Measurements from ENCODE around the gene CAND1.
"Not testable (repeated sequence)": the region's sequence is repeated elsewhere in the genome, so short reads cannot be mapped to it uniquely, and the experiment has no call there.

The CAND1 gene

DNA sequence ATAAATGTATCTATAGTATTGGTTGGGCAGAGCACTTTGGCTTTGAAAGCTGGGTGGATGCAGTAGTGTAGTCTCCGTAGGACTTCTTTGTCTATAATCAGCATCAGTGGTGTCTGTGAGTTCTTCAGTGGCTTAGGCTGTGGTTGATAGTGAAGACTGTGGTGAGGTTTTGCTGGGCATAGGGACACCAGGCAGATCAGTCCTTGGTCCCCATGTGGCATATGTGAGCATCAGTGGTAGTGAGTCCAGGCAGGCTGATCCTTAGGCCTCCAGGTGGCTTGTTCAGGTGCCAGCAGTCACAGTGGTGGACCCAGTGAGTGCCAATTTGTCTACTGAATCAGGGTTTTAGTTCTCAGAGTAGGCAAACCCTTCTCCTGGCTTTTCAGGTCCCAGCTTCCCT, 70.4 kb downstream of the CAND1 start:
- no peak for DNase-seq (ENCODE audit: low read depth in 2 of 2, low spot score in 1 of 2)

DNA sequence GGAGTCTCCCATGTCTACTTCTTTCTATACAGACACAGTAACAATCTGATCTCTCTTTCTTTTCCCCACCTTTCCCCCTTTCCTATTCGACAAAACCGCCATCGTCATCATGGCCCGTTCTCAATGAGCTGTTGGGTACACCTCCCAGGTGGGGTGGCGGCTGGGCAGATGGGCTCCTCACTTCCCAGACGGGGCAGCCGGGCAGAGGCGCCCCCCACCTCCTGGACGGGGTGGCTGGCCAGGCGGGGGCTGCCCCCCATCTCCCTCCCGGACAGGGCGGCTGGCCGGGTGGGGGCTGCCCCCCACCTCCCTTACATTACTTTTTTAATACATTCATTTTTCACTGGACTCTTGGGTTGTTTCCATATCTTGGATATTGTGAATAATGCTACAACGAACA, 71.9 kb downstream of the CAND1 start:
- DNase-seq (ENCODE audit: low read depth in 2 of 2, low spot score in 1 of 2): not testable (repeated sequence)

DNA sequence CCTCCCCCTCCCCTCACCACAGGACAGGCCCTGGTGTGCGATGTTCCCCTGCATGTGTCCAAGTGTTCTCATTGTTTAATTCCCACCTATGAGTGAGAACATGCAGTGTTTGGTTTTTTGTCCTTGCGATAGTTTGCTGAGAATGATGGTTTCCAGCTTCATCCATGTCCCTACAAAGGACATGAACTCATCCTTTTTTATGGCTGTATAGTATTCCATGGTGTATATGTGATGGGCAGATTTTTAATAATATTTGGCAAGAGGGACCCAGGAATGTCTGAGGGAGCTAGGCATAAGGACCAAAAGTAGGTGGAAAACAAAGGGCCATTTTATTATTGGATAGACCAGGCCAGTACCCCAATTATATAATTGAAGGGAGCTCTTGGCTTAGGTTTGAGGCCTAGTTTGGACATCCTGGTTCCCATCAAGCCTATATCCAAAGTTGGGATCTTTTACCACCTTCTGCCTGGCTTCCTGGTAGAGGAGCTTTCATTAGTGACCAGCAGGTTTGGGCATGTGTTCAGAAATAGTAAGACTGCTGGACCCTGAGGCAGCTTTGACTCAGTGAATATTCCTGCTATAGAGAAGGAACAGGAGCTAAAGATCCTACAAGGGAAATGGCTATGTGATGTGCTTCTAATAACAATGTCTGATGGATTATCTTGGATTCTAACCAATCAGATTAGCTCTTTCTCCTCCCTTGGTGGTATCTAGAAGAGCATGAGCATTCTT, 76.0 kb downstream of the CAND1 start:
- DNase-seq (ENCODE audit: low read depth in 2 of 2, low spot score in 1 of 2): no peak

DNA sequence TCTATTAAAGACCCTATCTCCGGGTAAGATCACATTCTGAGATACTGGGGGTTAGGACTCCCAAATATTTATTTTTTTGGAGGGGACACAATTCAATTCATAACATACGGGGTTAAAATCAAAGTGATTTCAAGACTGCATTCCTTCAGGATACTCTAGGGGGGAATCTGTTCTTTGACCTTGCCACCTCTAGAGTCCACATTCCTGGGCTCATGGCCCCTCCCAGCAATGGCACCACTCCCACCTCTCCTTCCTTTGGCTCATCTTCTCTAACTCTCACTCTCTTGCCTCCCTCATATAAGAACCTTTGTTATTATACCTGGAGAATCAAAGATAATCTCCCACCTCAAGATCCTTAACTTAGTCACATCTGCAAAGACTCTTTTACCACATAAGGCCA, 79.5 kb downstream of the CAND1 start:
- DNase-seq (ENCODE audit: low read depth in 2 of 2, low spot score in 1 of 2): no peak

DNA sequence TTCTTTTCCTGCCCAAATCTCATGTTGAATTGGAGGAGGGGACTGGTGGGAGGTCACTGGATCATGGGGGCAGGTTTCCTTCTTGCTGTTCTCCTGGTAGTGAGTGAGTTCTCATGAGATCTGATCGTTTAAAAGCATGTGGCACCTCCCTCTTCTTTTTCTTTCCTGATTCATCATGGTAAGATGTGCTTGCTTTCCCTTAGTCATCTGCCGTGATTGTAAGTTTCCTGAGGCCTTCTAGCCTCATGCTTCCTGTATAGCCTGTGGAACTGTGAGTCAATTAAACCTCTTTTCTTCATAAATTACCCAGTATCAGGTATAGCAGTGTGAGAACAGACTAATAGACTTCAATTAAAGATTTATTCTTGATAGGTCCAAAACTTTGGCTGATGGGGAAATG, 83.5 kb downstream of the CAND1 start:
- DNase-seq (ENCODE audit: low read depth in 2 of 2, low spot score in 1 of 2): no peak

DNA sequence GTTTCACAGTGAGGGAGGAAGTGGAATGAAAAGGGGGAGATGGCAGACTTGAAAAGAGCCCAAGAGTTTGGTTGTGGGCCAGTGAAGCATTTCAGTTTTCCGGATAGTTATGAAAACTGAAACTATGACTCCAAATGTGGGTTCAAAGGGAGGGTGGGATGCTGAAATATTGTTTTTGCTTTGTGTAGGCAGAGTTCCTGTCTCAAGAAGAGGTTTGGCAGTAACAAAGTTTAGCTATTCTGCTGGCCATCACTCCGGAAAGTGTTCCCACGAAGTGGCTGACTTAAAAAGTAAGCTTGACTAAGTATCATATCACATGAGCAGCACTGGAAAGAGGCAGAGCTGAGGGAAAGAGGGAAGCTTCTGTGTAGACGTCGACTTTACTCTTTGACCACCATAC, 85.2 kb downstream of the CAND1 start:
- no peak for DNase-seq (ENCODE audit: low read depth in 2 of 2, low spot score in 1 of 2)

DNA sequence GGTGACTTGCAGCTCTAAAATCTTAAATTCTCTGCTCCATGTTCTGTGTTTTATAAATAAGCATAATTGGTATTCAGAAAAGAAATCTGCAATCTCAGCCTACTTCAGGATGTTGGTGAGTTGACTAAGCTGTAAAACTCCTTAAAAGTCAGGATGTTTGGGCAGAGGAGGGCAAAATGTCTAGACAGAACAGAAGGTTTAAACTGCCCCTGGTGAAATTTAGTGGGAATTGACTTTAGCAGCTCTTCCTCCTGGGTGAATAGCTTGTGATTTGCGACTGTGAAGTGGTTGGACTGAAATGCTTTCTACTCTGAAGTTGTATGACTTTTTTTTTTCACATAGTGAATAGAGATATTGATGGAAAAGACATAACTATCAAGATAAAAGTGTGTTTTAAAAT, 85.8 kb downstream of the CAND1 start:
- DNase-seq (ENCODE audit: low read depth in 2 of 2, low spot score in 1 of 2): no peak

DNA sequence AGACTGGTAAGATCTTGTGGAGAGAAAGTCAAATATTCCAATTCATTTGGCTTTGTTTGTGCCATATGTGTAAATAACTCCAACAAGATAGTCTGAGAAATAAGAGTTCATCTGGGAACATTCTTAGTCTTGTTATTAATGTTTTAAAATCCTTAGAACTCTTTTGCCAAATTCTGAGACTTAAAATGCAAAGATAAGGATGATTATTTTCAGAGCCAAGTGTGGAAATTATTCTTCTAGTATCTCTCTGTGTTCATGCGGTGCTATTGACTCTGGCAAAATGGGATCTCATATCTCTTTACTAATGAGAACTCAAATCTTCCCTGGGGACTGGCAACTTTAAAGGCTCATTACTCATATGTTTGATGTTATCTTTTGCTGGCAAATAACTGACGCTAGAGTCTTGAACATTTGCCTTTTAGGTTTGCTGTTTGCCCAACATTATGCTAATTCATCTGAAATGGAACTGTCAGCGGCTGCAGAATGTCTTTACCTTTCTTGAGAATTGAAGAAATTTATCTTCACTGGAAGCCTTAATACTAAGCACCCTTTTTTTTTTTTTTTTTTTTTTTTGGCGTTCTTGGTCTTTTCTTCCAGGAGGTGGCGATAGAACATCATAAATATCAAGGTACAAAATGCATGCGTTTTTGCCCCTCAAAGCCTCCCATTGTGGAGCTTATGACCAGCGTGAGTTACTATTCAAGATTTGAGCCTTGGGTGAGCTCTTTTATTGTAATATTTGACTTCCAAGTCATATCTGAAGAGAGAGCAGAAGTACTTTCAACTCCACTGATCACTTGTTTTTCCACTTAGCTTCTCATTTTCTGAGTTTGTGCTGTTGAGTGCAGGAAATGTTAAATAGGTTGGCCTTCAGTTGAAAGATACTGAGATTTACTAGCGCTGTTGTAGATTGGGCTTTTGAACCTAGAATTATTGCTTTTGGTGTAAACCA, 86.5 kb downstream of the CAND1 start:
- DNase-seq (ENCODE audit: low read depth in 2 of 2, low spot score in 1 of 2): no peak

DNA sequence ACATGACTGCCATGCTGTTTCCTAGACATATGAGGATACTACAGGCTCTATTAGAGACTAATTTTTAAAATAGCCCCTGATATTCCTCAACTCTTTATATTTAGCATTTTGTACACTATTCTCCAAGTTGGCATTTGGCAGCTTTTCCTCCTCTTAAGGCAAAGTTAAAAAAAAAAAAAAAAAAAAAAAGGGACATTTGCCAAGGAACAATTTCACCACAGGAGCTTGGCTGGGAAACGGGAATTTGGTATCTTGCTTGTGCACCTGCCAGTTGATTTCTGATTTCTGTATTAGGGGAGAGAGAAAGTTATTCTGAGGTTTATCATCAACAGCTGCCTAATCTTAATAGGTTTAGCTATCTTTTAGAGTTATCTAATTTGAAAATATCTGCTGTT, 87.2 kb downstream of the CAND1 start:
- DNase-seq (ENCODE audit: low read depth in 2 of 2, low spot score in 1 of 2): no peak

DNA sequence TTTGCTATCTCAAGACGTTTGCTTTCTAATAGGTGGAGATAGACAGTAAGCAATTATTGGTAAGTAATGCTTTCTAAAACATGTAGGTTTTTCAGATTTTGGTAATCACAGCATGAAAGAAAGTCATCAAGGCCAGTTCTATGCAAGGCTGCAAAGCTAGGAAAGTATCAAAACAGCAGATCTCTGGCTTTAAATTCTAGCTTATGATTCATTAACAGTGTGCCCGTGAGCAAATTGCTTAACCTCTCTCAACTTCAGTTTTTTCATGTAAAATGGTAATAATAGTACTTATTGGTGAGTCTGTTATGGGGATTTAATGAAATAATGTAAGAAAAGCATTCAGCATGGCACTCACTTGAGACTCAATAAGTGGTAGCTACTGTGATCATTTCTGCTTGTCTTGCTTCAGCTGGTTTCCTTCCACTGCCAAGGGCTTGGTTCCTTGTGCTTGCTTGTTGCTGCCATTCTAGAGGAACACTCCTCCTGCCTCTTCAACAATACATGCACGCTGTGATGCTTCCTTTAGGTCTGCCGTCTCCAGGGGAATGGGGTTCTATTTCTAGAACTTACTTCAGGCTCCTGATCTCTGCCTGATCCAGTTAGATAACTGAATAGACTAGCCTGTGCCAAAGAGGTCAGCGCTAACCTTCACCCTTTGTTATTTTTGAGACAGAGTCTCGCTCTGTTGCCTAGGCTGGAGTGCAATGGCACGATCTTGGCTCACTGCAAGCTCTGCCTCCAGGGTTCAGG, 88.4 kb downstream of the CAND1 start:
- DNase-seq (ENCODE audit: low read depth in 2 of 2, low spot score in 1 of 2): no peak

DNA sequence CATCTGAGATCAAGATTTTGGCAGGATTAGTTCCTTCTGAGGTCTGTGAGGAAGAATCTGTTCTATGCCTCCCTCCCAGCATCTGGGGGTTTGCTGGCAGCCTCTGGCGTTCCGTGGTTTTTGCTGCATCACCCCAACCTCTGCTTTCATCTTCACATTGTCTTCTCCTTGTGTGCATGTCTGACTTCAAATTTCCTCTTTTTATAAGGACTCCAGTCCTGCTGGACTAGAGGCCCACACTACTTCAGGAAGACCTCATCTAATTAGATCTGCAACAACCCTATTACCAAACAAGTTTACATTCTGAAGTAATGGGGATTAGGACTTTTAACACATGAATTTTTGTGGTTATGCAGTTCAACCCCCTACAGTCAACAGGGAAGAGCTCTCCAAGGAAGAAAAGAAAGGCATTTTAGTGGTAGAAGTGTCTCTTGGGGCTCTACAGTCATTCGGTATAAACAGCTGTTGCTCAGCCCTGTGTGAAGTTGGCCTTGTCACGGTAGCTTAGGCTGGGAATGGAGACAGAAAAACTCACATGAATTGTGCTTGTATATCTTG, 89.7 kb downstream of the CAND1 start:
- DNase-seq (ENCODE audit: low read depth in 2 of 2, low spot score in 1 of 2): no peak

DNA sequence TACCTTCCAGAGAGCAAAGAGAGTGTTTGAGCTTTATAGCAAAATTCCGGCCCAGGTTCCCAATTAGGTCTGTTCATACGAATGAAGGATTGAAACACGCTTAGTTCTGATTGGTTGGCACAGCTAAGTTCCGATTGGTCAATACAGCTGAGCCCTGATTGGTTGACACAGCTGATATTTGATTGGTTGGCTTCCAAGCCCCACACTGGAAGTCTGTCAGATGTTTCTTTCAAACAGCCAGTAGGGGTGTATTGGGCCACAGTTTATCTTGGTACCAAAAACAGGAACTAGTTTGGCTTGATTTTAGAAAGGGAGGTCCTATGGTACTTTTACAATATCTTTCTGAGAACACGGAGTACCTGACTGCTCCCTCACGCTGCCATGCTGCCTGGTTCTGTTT, 93.4 kb downstream of the CAND1 start:
- no peak for DNase-seq (ENCODE audit: low read depth in 2 of 2, low spot score in 1 of 2)

DNA sequence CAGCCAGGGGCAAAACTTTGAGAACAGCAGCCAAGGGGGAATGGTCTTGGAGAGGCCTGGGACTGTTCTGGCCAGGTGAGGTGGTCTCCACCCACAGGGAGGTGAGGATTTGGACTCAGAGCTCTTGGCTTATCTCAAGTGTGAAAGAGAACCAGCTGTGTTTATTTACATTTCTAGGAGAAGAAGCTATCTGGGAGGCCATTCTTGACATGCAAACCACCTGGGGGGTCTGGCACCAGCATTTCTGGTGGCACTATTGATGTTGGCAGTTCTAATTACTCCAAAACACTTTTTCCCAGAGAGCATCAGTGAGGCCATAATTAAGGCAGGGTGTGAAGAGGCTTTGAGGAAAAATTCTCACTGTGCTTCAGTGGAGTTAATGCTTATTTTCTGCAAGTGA, 95.1 kb downstream of the CAND1 start:
- no peak for DNase-seq (ENCODE audit: low read depth in 2 of 2, low spot score in 1 of 2)

DNA sequence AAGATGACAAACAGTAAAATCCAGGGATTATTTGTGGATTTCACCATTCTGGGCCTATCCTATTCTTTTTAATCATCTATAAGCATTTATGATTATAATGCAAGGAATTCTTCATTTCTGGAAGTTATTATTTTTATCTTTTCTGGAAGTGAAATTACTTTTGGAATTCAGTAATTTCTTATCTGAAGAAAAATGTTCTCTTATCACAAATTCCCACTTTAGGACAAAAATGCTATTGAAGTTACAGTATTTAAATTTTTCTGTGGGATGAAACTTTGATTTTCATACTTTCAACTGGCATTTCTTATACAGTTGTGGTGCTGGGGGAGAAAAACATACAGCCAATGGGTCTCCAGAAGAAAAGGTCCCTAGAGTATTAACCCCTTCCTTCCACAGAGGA, 96.0 kb downstream of the CAND1 start:
- DNase-seq (ENCODE audit: low read depth in 2 of 2, low spot score in 1 of 2): no peak

DNA sequence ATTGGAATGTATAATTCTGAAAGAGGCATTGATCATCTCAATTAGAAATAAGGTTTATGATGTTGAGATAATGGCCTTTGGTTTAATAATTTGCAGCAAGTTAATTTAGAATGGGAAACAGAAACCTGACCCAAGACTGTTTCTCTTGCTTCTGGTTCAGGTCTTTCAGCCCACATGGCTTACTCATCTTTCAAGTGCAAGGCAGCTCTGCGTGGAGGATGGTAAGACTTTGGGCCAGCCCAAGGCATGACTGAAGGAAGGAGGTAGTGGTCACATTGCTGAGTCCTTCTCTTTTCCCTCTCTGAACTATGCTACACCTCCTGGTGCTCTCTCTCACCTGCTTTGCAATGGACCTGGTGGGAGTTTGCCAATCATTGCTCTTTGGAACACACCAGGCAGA, 98.7 kb downstream of the CAND1 start:
- DNase-seq (ENCODE audit: low read depth in 2 of 2, low spot score in 1 of 2): no peak

Measured in stimulated activated CD8-positive, alpha-beta memory T cell treated with anti-CD3 and anti-CD28 coated beads, Interleukin-4, amount 100 ng/mL, for 4 hours (primary cell).